Pancreas (tissue), 10 donors: Measurements from ENCODE around the gene KCTD18. TPM values are rescaled to one million over a fixed set of nuclear protein-coding genes. Genes with fewer than 3 reads are reported as not detected.

Experiments
- ATAC-seq, 4 donors: fragments of 200-7000 bp; cut with Tn5 transposase; one replicate each; pipeline versions ENCODE4 v1.8.0 to v1.9.1; 2020; ENCODE audit warnings: mild to moderate bottlenecking in 4 of 4, moderate library complexity in 4 of 4
- DNase-seq, 6 donors: peaks; one replicate each; pipeline ENCODE4 v3.0.0-alpha.2; 2020
- FAIRE-seq: peaks from 2 replicates; lab custom pipeline; 2012; peaks lifted over from hg19 to GRCh38; lab: Jason Lieb, UNC
- H3K27ac ChIP-seq, 4 donors: fragments of 200-600 bp; sonication (generic); 1 replicate in 3 of 4; 2 replicates in 1 of 4; pipeline versions ENCODE4 v1.5.0 to v1.8.0; 2020
- H3K27me3 ChIP-seq, 4 donors: fragments of 200-600 bp; one replicate each; pipeline ENCODE4 v1.8.0; 2021
- H3K36me3 ChIP-seq, 3 donors: fragments of 200-600 bp; sonication (generic) in 1 of 3; one replicate each; pipeline versions ENCODE4 v1.5.0 to v1.8.0; 2020 to 2021
- H3K4me1 ChIP-seq, 3 donors: fragments of 200-600 bp; one replicate each; pipeline ENCODE4 v1.8.0; 2021
- H3K4me3 ChIP-seq, 4 donors: fragments of 200-600 bp; sonication (generic) in 2 of 4; one replicate each; pipeline versions ENCODE4 v1.5.0 to v1.8.0; 2020 to 2021
- H3K9me3 ChIP-seq, 4 donors: fragments of 200-600 bp; one replicate each; pipeline ENCODE4 v1.8.0; 2021
- CTCF ChIP-seq, 4 donors: fragments of 200-600 bp; sonication (generic) in 3 of 4; IDR thresholded peaks; one replicate each; pipeline versions ENCODE4 v1.5.0 to v1.8.0; 2021; ENCODE audit warnings: antibody characterized with exemption in 4 of 4
- WGBS, 2 donors: extraction: QIAGEN DNeasy Blood & Tissue Kit; methylation state at CpG; one replicate each; pipeline ENCODE4 v1.1.7; 2013; 5-methylcytosine and 5-hydroxymethylcytosine counted together
- intact Hi-C, 3 donors: fragments of 100-400 bp; cut with DNase I; formaldehyde crosslinking; loops; one replicate each; pipeline versions ENCODE4 v1.11.1 to v1.14.2; 2022
- polyA plus RNA-seq, 2 donors: library from polyadenylated mRNA; stranded (reverse); fragments of 200-250 nt; gene quantifications; one replicate each; pipeline ENCODE4 v1.2.3, GENCODE V29; 2013
- total RNA-seq, 6 donors: library from RNA; stranded (reverse); fragmentation: NEBNext Ultra II Directional in 4 of 6; extraction: Animal tissue kit (Norgen Biotek cat#: 25700) in 4 of 6; gene quantifications; one replicate each; pipeline versions ENCODE4 v1.2.1 to v1.2.4, GENCODE V29; 2021 to 2023
- donor health status: healthy with polysubstance abuse.
- donor health status: DM: no; HTN: no; CAD: no; lungs with moderate emphysema.
- donor health status: DM: no; HTN: no; CAD: no.
- donor health status: control.
- donor health status: control.
- donor health status: Bipolar disorder and iron deficiency.
- donor health status: DM: yes; HTN: yes; CAD: no.
- donor health status: DM: no; HTN: no; CAD: no.
- donor health status: DM: no; HTN: no; CAD: no.
- donor health status: DM: yes; HTN: yes; CAD: no.

KCTD18 gene
- total and polyA plus RNA-seq, 8 donors = 5.0 to 13.5 (median 9.7) TPM

- DNase-seq (no peak), FAIRE-seq (no peak)
- intact Hi-C loops = no loop called here
These were observed 54.7 kb downstream of the KCTD18 start for GRCh38 chr2:200454927-200455801.

GRCh38 chr2:200453853-200454534 lies 55.9 kb downstream of the KCTD18 start:
- Histone ChIP-seq H3K4me3 (no peak overlapping the region), H3K27me3 (no peaks in the 10 kb centered on the region), H3K36me3 (peaks cover 0 to 7% (median 0%) of the 10 kb centered on the region in 3 donors), H3K4me1 (no peaks in the 10 kb centered on the region), H3K9me3 (no peaks in the 10 kb centered on the region), H3K27ac (no peak overlapping the region)
- no peak for TF ChIP-seq CTCF (IDR thresholded peaks at IDR 0.05)
- 72 to 85% methylated on average over 5 of the region's 5 CpGs for WGBS, 2 donors
- FAIRE-seq = no peak
- intact Hi-C loops = no loop called here
- no peak for ATAC-seq
- no peak for DNase-seq

More at GRCh38 chr2:200454927-200455801, 54.7 kb downstream of the KCTD18 start:
- ATAC-seq = peak in 1 of 4 donors; percentile 41
- H3K27ac ChIP-seq = no peak overlapping the region
- no peaks in the 10 kb centered on the region for H3K9me3 ChIP-seq
- 81 to 94% methylated on average over 4 of the region's 4 CpGs for WGBS, 2 donors
- H3K4me3 ChIP-seq = no peak overlapping the region
- peaks cover 0 to 11% (median 0%) of the 10 kb centered on the region in 3 donors for H3K36me3 ChIP-seq
- no peak for TF ChIP-seq CTCF (IDR thresholded peaks at IDR 0.05)
- no peaks in the 10 kb centered on the region for H3K27me3 ChIP-seq
- H3K4me1 ChIP-seq = no peaks in the 10 kb centered on the region

GRCh38 chr2:200453142-200453852 lies 56.6 kb downstream of the KCTD18 start:
- intact Hi-C loops = no loop called here
- Histone ChIP-seq H3K27ac (no peak overlapping the region), H3K4me3 (no peak overlapping the region), H3K27me3 (no peaks in the 10 kb centered on the region), H3K4me1 (no peaks in the 10 kb centered on the region), H3K36me3 (peaks cover 0 to 7% (median 0%) of the 10 kb centered on the region in 3 donors), H3K9me3 (no peaks in the 10 kb centered on the region)
- ATAC-seq (no peak), DNase-seq (no peak), FAIRE-seq (no peak)
- 87 to 90% methylated on average over 8 of the region's 8 CpGs for WGBS, 2 donors
- TF ChIP-seq CTCF (IDR thresholded peaks at IDR 0.05) = no peak

GRCh38 chr2:200452377-200452776 lies 57.5 kb downstream of the KCTD18 start:
- FAIRE-seq (no peak), ATAC-seq (no peak), DNase-seq (no peak)
- Histone ChIP-seq H3K27me3 (no peaks in the 10 kb centered on the region), H3K4me1 (no peaks in the 10 kb centered on the region), H3K36me3 (peaks cover 0 to 7% (median 0%) of the 10 kb centered on the region in 3 donors), H3K4me3 (no peak overlapping the region), H3K9me3 (no peaks in the 10 kb centered on the region), H3K27ac (no peak overlapping the region)
- intact Hi-C loops = no loop called here
- WGBS, 2 donors = 98 to 100% methylated on average over 2 of the region's 2 CpGs
- TF ChIP-seq CTCF (IDR thresholded peaks at IDR 0.05) = no peak
